ENCODE results near the gene FAM13A.
"Not testable (repeated sequence)": the region's sequence is repeated elsewhere in the genome, so short reads cannot be mapped to it uniquely, and the experiment has no call there.

DNA sequence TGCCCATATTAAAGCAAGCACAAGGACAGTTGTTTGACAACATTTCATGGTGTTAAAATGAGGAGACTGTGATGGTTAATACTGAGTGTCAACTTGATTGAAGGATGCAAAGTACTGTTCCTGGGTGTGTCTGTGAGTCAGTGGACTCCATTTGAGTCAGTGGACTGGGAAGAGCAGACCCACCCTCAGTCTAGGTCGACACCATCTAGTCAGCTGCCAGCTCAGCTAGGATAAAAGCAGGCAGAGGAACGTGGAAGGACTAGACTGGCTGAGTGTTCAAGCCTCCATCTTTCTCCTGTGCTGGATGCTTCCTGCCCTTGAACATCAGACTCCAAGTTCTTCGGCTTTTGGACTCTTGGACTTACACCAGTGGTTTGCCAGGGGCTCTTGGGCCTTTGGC is 203.4 kb downstream of the FAM13A start:
- TF ChIP-seq POLR2A, EP300 (IDR thresholded peaks at IDR 0.05): not testable (repeated sequence)
- TF ChIP-seq, protein P1, sequence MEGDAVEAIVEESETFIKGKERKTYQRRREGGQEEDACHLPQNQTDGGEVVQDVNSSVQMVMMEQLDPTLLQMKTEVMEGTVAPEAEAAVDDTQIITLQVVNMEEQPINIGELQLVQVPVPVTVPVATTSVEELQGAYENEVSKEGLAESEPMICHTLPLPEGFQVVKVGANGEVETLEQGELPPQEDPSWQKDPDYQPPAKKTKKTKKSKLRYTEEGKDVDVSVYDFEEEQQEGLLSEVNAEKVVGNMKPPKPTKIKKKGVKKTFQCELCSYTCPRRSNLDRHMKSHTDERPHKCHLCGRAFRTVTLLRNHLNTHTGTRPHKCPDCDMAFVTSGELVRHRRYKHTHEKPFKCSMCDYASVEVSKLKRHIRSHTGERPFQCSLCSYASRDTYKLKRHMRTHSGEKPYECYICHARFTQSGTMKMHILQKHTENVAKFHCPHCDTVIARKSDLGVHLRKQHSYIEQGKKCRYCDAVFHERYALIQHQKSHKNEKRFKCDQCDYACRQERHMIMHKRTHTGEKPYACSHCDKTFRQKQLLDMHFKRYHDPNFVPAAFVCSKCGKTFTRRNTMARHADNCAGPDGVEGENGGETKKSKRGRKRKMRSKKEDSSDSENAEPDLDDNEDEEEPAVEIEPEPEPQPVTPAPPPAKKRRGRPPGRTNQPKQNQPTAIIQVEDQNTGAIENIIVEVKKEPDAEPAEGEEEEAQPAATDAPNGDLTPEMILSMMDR (IDR thresholded peaks at IDR 0.05), result not testable (repeated sequence)
